SK-N-SH (cell line): Measurements from ENCODE around the gene RARS2.

Experiments used
- CTCF ChIP-seq: fragments of 200-600 bp; sonication (generic); IDR thresholded peaks from 2 replicates; pipeline ENCODE4 v1.6.1; 2017; ENCODE audit warnings: antibody characterized with exemption, mild to moderate bottlenecking, moderate library complexity
- EZH2phosphoT487 ChIP-seq: fragments of 200-600 bp; sonication (generic); IDR thresholded peaks from 2 replicates; pipeline ENCODE4 v1.6.1; 2017; ENCODE audit warnings: low read depth, mixed run types, mild to moderate bottlenecking, antibody characterized with exemption, moderate library complexity, borderline replicate concordance
- FOXJ3 ChIP-seq: sonication (generic); formaldehyde crosslinking; IDR thresholded peaks from 2 replicates; pipeline ENCODE4 v1.5.1; 2020; ENCODE audit warnings: mild to moderate bottlenecking, missing genetic modification reagents
- GABPA ChIP-seq: IDR thresholded peaks from 2 replicates; pipeline ENCODE4 v1.4.0; 2012; ENCODE audit warnings: low read depth, mild to moderate bottlenecking
- MAX ChIP-seq: IDR thresholded peaks from 2 replicates; pipeline ENCODE4 v1.4.0; 2012; ENCODE audit warnings: low read depth
- POLR2AphosphoS5 ChIP-seq: IDR thresholded peaks from 2 replicates; pipeline ENCODE4 v1.6.1; 2012; ENCODE audit warnings: low read depth, low read length
- RAD21 ChIP-seq: IDR thresholded peaks from 2 replicates; pipeline ENCODE4 v1.6.1; 2012; ENCODE audit warnings: mild to moderate bottlenecking, low read length
- REST ChIP-seq: IDR thresholded peaks from 2 replicates; pipeline ENCODE4 v1.6.1; 2012; ENCODE audit warnings: mild to moderate bottlenecking, low read depth, low read length, moderate library complexity
- RXRA ChIP-seq: IDR thresholded peaks from 2 replicates; pipeline ENCODE4 v1.4.0; 2012; ENCODE audit warnings: low read depth, mild to moderate bottlenecking, borderline replicate concordance

GRCh38 chr6:87504441-87504840, 85.3 kb downstream of the RARS2 start:
- no peak for TF ChIP-seq REST
- TF ChIP-seq FOXJ3: no peak
- TF ChIP-seq MAX: no peak
- no peak for TF ChIP-seq EZH2phosphoT487
- TF ChIP-seq CTCF: no peak
- TF ChIP-seq RXRA: no peak
- no peak for TF ChIP-seq RAD21
- TF ChIP-seq GABPA: no peak
- TF ChIP-seq POLR2AphosphoS5: no peak
